Measurements from ENCODE around the gene SCN8A. TPM values are rescaled to one million over a fixed set of nuclear protein-coding genes. Genes with fewer than 3 reads are reported as not detected.

SCN8A gene
- total and polyA plus RNA-seq, 12 donors, result 0.01 to 1.6 (median 0.35) TPM; not detected in 1

GRCh38 chr12:51801027-51801426 is 210.0 kb downstream of the SCN8A start:
- peaks cover 0 to 6% (median 0%) of the 10 kb centered on the region in 7 donors for H3K27me3 ChIP-seq
- H3K27ac ChIP-seq, result no peak overlapping the region
- H3K4me1 ChIP-seq, result no peaks in the 10 kb centered on the region
- TF ChIP-seq CTCF (IDR thresholded peaks at IDR 0.05), result no peak
- ATAC-seq, result no peak
- 93 to 95% methylated on average over 1 of the region's 1 CpG for WGBS, 2 donors
- H3K9me3 ChIP-seq, result no peaks in the 10 kb centered on the region
- H3K4me3 ChIP-seq, result no peak overlapping the region
- intact Hi-C loops (cut with DNase I), result no loop called here
- no peaks in the 10 kb centered on the region for H3K36me3 ChIP-seq
- DNase-seq, result no peak

- Histone ChIP-seq H3K27ac (no peak overlapping the region), H3K4me1 (peaks cover 0 to under 1% (median 0%) of the 10 kb centered on the region in 9 donors), H3K36me3 (no peaks in the 10 kb centered on the region), H3K9me3 (no peaks in the 10 kb centered on the region), H3K27me3 (peaks cover 0 to 12% (median 0%) of the 10 kb centered on the region in 7 donors), H3K4me3 (no peak overlapping the region)
- WGBS, 2 donors, result 91 to 94% methylated on average over 16 of the region's 16 CpGs
- DNase-seq (no peak), ATAC-seq (no peak)
- intact Hi-C loops (cut with DNase I), result no loop called here
- TF ChIP-seq CTCF (IDR thresholded peaks at IDR 0.05), result no peak
These were observed 215.9 kb downstream of the SCN8A start for GRCh38 chr12:51806896-51807295.

- no peaks in the 10 kb centered on the region for H3K9me3 ChIP-seq
- intact Hi-C loops (cut with DNase I), result no loop called here
- no peak overlapping the region for H3K4me3 ChIP-seq
- ATAC-seq (no peak), DNase-seq (no peak)
- H3K27ac ChIP-seq, result no peak overlapping the region
- H3K36me3 ChIP-seq, result no peaks in the 10 kb centered on the region
- H3K27me3 ChIP-seq, result peaks cover 0 to 12% (median 0%) of the 10 kb centered on the region in 7 donors
- no peak for TF ChIP-seq CTCF (IDR thresholded peaks at IDR 0.05)
- WGBS, 2 donors, result 75 to 77% methylated on average over 3 of the region's 3 CpGs
- H3K4me1 ChIP-seq, result peaks cover 0 to 11% (median 0%) of the 10 kb centered on the region in 9 donors
These were observed 218.2 kb downstream of the SCN8A start for GRCh38 chr12:51809193-51809592.

- Histone ChIP-seq H3K27ac (no peak overlapping the region), H3K36me3 (no peaks in the 10 kb centered on the region), H3K4me3 (no peak overlapping the region), H3K27me3 (peaks cover 0 to 22% (median 7%) of the 10 kb centered on the region in 7 donors), H3K9me3 (no peaks in the 10 kb centered on the region), H3K4me1 (peaks cover 0 to 20% (median 3%) of the 10 kb centered on the region in 9 donors)
- intact Hi-C loops (cut with DNase I), result loop anchor here in 6 of 10 donors (5.0 to 10.0 kb wide), 6 partner anchors 63 to 389 kb away; partner anchors contain the start of gene SLC4A8 (in 1 of the 6)
- ATAC-seq, result no peak
- no peak for DNase-seq
- 77 to 80% methylated on average over 13 of the region's 13 CpGs for WGBS, 2 donors
- no peak for TF ChIP-seq CTCF (IDR thresholded peaks at IDR 0.05)
These were observed 220.5 kb downstream of the SCN8A start for GRCh38 chr12:51811203-51812202.

All from heart right ventricle (tissue), 16 donors.